ENCODE data around the gene SIGLEC5. TPM values are rescaled to one million over a fixed set of nuclear protein-coding genes. Genes with fewer than 3 reads are reported as not detected.
A peak's percentile ranks its signal among the peaks of the same experiment; 100 is the strongest.
"Not testable (repeated sequence)": the region's sequence is repeated elsewhere in the genome, so short reads cannot be mapped to it uniquely, and the experiment has no call there.

The SIGLEC5 gene, protein sequence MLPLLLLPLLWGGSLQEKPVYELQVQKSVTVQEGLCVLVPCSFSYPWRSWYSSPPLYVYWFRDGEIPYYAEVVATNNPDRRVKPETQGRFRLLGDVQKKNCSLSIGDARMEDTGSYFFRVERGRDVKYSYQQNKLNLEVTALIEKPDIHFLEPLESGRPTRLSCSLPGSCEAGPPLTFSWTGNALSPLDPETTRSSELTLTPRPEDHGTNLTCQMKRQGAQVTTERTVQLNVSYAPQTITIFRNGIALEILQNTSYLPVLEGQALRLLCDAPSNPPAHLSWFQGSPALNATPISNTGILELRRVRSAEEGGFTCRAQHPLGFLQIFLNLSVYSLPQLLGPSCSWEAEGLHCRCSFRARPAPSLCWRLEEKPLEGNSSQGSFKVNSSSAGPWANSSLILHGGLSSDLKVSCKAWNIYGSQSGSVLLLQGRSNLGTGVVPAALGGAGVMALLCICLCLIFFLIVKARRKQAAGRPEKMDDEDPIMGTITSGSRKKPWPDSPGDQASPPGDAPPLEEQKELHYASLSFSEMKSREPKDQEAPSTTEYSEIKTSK
- polyA plus RNA-seq (2011; rRNA removed) (not detected in 2 replicates), polyA minus RNA-seq (2011; rRNA and poly(A)+ RNA removed) (not detected in 2 replicates)

GRCh38 chr19:51630315-51630714 is at the start of gene SIGLEC5:
TSS of gene SIGLEC5 (minus strand) at chr19:51630401. CDS start at chr19:51630335, 66 bp downstream.
- H3K9me3 ChIP-seq (ENCODE audit: control insufficient read depth, insufficient read depth, low read length); H3K4me3 ChIP-seq (ENCODE audit: low read depth, low read length); H3K27me3 ChIP-seq (ENCODE audit: control insufficient read depth, insufficient read depth, low read length); POLR2A ChIA-PET; DNase-seq (ENCODE audit: low read depth, low spot score); H3K27ac ChIP-seq (ENCODE audit: low read depth, low read length): not testable (repeated sequence)
- CTCF ChIA-PET = interaction anchor here (0.7 to 1.2 kb wide), 3 partner anchors 31 to 158 kb away, joined by 3 to 5 read pairs (median 4); no protein-coding TSS in a partner anchor

DNA sequence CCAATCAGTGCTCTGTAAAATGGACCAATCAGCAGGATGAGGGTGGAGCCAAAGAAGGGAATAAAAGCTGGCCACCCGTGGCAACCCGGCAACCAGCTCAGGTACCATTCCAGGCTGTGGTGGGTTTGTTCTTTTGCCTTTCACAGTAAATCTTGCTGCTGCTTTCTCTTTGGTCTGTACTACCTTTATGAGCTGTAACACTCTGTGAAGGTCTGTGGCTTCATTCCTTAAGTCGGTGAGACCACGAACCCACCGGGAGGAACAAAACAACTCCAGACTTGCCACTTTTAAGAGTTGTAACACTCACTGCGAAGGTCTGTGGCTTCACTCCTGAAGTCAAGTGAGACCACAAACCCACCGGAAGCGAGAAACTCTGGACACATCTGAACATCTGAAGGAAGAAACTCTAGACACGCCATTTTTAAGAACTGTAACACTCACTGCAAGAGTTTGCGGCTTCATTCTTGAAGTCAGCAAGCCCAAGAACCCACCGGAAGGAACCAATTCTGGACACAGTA is 46.4 kb upstream of the SIGLEC5 start:
- Histone ChIP-seq H3K4me3 (ENCODE audit: low read depth, low read length) (no peak overlapping the region), H3K27ac (ENCODE audit: low read depth, low read length) (no peak overlapping the region), H3K9me3 (ENCODE audit: control insufficient read depth, insufficient read depth, low read length) (no peaks in the 10 kb centered on the region), H3K27me3 (ENCODE audit: control insufficient read depth, insufficient read depth, low read length) (no peaks in the 10 kb centered on the region)
- ChIA-PET CTCF (interaction anchor here (0.6 to 8.5 kb wide), 4 partner anchors 17 to 101 kb away, joined by 3 to 84 read pairs (median 4); no protein-coding TSS in a partner anchor), POLR2A (no interaction called here)
- no peak for DNase-seq (ENCODE audit: low read depth, low spot score)
- TF ChIP-seq, protein P1, sequence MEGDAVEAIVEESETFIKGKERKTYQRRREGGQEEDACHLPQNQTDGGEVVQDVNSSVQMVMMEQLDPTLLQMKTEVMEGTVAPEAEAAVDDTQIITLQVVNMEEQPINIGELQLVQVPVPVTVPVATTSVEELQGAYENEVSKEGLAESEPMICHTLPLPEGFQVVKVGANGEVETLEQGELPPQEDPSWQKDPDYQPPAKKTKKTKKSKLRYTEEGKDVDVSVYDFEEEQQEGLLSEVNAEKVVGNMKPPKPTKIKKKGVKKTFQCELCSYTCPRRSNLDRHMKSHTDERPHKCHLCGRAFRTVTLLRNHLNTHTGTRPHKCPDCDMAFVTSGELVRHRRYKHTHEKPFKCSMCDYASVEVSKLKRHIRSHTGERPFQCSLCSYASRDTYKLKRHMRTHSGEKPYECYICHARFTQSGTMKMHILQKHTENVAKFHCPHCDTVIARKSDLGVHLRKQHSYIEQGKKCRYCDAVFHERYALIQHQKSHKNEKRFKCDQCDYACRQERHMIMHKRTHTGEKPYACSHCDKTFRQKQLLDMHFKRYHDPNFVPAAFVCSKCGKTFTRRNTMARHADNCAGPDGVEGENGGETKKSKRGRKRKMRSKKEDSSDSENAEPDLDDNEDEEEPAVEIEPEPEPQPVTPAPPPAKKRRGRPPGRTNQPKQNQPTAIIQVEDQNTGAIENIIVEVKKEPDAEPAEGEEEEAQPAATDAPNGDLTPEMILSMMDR (IDR thresholded peaks at IDR 0.05; ENCODE audit: low read depth, low read length) = no peak

- H3K27ac ChIP-seq (ENCODE audit: low read depth, low read length); POLR2A ChIA-PET; H3K9me3 ChIP-seq (ENCODE audit: control insufficient read depth, insufficient read depth, low read length); H3K27me3 ChIP-seq (ENCODE audit: control insufficient read depth, insufficient read depth, low read length); DNase-seq (ENCODE audit: low read depth, low spot score); H3K4me3 ChIP-seq (ENCODE audit: low read depth, low read length): not testable (repeated sequence)
- TF ChIP-seq, protein P1 (IDR thresholded peaks at IDR 0.05; ENCODE audit: low read depth, low read length) = peak; percentile 40
- CTCF ChIA-PET = interaction anchor here (2.0 to 8.5 kb wide), 2 partner anchors 17 to 101 kb away, joined by 5 to 84 read pairs; no protein-coding TSS in a partner anchor
These were observed 45.8 kb upstream of the SIGLEC5 start for GRCh38 chr19:51675911-51676565.

- TF ChIP-seq, protein P1 (IDR thresholded peaks at IDR 0.05; ENCODE audit: low read depth, low read length) = no peak
- DNase-seq (ENCODE audit: low read depth, low spot score) = no peak
- Histone ChIP-seq H3K9me3 (ENCODE audit: control insufficient read depth, insufficient read depth, low read length) (no peaks in the 10 kb centered on the region), H3K4me3 (ENCODE audit: low read depth, low read length) (no peak overlapping the region), H3K27me3 (ENCODE audit: control insufficient read depth, insufficient read depth, low read length) (no peaks in the 10 kb centered on the region), H3K27ac (ENCODE audit: low read depth, low read length) (no peak overlapping the region)
- ChIA-PET CTCF (interaction anchor here (2.2 to 2.4 kb wide), 2 partner anchors 11 kb away, joined by 11 to 27 read pairs; no protein-coding TSS in a partner anchor), POLR2A (no interaction called here)
These were observed 38.0 kb upstream of the SIGLEC5 start for GRCh38 chr19:51668216-51668615.

DNA sequence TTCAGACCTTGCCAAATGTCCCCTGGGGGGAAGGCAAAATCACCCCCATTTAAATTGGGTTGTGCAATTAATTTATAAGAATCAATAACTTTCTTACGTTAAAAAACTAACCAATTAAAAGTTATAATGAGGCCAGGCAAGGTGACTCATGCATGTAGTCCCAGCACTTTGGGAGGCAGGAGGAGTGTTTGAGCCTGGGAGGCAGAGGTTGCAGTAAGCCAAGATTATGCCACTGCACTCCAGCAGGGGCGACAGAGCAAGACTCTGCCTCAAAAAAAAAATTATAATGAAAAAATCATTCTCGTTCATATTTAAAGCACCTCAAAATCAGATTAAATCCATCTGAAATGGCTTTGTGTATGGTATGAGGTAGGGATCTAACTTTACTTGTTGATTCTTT is 34.8 kb upstream of the SIGLEC5 start:
- Histone ChIP-seq H3K27me3 (ENCODE audit: control insufficient read depth, insufficient read depth, low read length) (no peaks in the 10 kb centered on the region), H3K9me3 (ENCODE audit: control insufficient read depth, insufficient read depth, low read length) (no peaks in the 10 kb centered on the region), H3K27ac (ENCODE audit: low read depth, low read length) (no peak overlapping the region), H3K4me3 (ENCODE audit: low read depth, low read length) (no peak overlapping the region)
- ChIA-PET POLR2A (no interaction called here), CTCF (interaction anchor here (1.2 kb wide), 1 partner anchor 8 kb away, joined by 4 read pairs; no protein-coding TSS in a partner anchor)
- TF ChIP-seq, protein P1 (IDR thresholded peaks at IDR 0.05; ENCODE audit: low read depth, low read length) = peak; percentile 41
- DNase-seq (ENCODE audit: low read depth, low spot score) = no peak
